ENCODE results near the gene RERE.

DNA sequence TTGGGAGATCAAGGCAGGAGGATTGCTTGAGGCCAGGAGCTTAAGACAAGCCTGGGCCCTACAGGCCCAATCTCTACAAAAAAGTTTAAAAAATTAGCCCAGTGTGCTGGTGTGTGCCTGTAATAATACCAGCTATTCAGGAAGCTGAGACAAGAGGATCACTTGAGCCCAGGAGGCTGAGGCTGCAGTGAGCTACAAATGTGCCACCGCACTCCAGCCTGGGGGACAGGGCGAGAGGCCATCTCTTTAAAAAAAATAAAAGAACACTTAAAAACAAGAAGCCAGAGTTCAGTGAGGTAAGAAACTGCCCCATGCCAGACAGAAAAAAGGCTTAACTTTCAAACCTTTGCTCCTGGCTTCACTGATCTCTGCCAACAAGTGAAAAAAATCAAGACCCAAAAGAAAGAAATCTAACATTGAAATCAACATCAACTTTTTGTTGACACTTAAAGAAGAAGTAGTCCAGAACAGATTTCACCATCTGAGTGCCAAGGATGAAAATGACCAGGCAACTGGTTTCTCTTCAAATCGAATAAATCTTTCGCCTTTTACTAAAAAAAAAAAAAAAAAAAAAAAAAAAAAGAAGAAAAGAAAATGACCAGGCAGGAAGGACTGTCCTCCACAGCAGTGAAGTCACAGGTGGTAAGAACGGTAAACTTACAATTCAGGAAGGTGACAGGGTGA is 448.3 kb downstream of the RERE start:
- TF ChIP-seq POLR2AphosphoS5 (IDR thresholded peaks at IDR 0.05; ENCODE audit: low read depth, low read length), result no peak
- TF ChIP-seq, protein P1, sequence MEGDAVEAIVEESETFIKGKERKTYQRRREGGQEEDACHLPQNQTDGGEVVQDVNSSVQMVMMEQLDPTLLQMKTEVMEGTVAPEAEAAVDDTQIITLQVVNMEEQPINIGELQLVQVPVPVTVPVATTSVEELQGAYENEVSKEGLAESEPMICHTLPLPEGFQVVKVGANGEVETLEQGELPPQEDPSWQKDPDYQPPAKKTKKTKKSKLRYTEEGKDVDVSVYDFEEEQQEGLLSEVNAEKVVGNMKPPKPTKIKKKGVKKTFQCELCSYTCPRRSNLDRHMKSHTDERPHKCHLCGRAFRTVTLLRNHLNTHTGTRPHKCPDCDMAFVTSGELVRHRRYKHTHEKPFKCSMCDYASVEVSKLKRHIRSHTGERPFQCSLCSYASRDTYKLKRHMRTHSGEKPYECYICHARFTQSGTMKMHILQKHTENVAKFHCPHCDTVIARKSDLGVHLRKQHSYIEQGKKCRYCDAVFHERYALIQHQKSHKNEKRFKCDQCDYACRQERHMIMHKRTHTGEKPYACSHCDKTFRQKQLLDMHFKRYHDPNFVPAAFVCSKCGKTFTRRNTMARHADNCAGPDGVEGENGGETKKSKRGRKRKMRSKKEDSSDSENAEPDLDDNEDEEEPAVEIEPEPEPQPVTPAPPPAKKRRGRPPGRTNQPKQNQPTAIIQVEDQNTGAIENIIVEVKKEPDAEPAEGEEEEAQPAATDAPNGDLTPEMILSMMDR (IDR thresholded peaks at IDR 0.05 in 2 of 3, conservative IDR thresholded peaks at IDR 0.05 in 1 of 3; ENCODE audit: borderline replicate concordance in 1 of 3, insufficient read depth in 1 of 3, low read depth in 2 of 3, low read length in 2 of 3), result no peak
- TF ChIP-seq JUND (IDR thresholded peaks at IDR 0.05), result no peak
- no peak for TF ChIP-seq POLR2A (IDR thresholded peaks at IDR 0.05; ENCODE audit: borderline replicate concordance, extremely low read depth, insufficient read depth, insufficient read length)
- TF ChIP-seq, protein P2, sequence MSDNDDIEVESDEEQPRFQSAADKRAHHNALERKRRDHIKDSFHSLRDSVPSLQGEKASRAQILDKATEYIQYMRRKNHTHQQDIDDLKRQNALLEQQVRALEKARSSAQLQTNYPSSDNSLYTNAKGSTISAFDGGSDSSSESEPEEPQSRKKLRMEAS (IDR thresholded peaks at IDR 0.05), result no peak
